Osteoblast (primary cell): ENCODE results near the gene FEM1B. TPM values are rescaled to one million over a fixed set of nuclear protein-coding genes. Genes with fewer than 3 reads are reported as not detected.

Source experiments
- DNase-seq: peaks from one replicate; pipeline ENCODE4 v3.0.0; 2011; ENCODE audit warnings: low spot score, mixed read lengths; ENCODE audit not compliant: insufficient read length; ENCODE audit errors: missing footprints
- H2AFZ ChIP-seq: 2 replicates; pipeline ENCODE4 v1.6.0; 2011; ENCODE audit warnings: mild to moderate bottlenecking, low read length
- H3K27ac ChIP-seq: 2 replicates; pipeline ENCODE4 v1.5.1; 2011; ENCODE audit warnings: mild to moderate bottlenecking, low read depth, low read length, moderate library complexity
- H3K27me3 ChIP-seq: 2 replicates; pipeline ENCODE4 v1.6.0; 2012; ENCODE audit warnings: mild to moderate bottlenecking, control low read depth, inconsistent platforms, low read length, moderate library complexity; ENCODE audit not compliant: insufficient read depth
- H3K36me3 ChIP-seq: 2 replicates; pipeline ENCODE4 v1.5.1; 2011; ENCODE audit warnings: mild to moderate bottlenecking, low read length, control low read depth, moderate library complexity; ENCODE audit not compliant: insufficient read depth
- H3K4me1 ChIP-seq: 2 replicates; pipeline ENCODE4 v1.5.1; 2011; ENCODE audit warnings: mild to moderate bottlenecking, low read length, control low read depth, moderate library complexity; ENCODE audit not compliant: insufficient read depth
- H3K4me2 ChIP-seq: 2 replicates; pipeline ENCODE4 v1.6.0; 2011; ENCODE audit warnings: mild to moderate bottlenecking, low read length; ENCODE audit not compliant: insufficient read depth
- H3K4me3 ChIP-seq: fragments of 200-600 bp; sonication (generic); 3 replicates; pipeline ENCODE4 v1.5.1; 2012; ENCODE audit warnings: mild to moderate bottlenecking, low read length, inconsistent platforms; ENCODE audit not compliant: insufficient read depth
- H3K79me2 ChIP-seq: 2 replicates; pipeline ENCODE4 v1.6.0; 2012; ENCODE audit warnings: mild to moderate bottlenecking, low read length, control low read depth, inconsistent platforms; ENCODE audit not compliant: insufficient read depth
- H3K9me3 ChIP-seq: 2 replicates; pipeline ENCODE4 v1.5.1; 2011; ENCODE audit warnings: low read depth, low read length, control low read depth
- H4K20me1 ChIP-seq: 2 replicates; pipeline ENCODE4 v1.6.0; 2012; ENCODE audit warnings: mild to moderate bottlenecking, low read length, control low read depth; ENCODE audit not compliant: insufficient read depth
- CTCF ChIP-seq: IDR thresholded peaks from 2 replicates; pipeline ENCODE4 v1.5.1; 2011; ENCODE audit warnings: mild to moderate bottlenecking, low read depth, low read length, moderate library complexity; ENCODE audit errors: extremely low read depth
- total RNA-seq: library from RNA; depleted of rRNA; stranded (reverse); fragments of >200 nt; gene quantifications from 2 replicates; pipeline ENCODE4 v1.2.3, GENCODE V29; 2012

Gene FEM1B
- total RNA-seq, 1 donor: 35.5 TPM

GRCh38 chr15:68312701-68313204, 35.2 kb downstream of the FEM1B start:
- Histone ChIP-seq H3K9me3 (no peaks in the 10 kb centered on the region), H3K4me1 (peaks cover 23% of the 10 kb centered on the region), H3K27ac (peak overlapping the region; percentile 65), H2AFZ (no peak overlapping the region), H4K20me1 (peaks cover 11% of the 10 kb centered on the region), H3K27me3 (no peaks in the 10 kb centered on the region), H3K36me3 (peaks cover 88% of the 10 kb centered on the region), H3K79me2 (no peaks in the 10 kb centered on the region), H3K4me2 (peak overlapping the region; percentile 7), H3K4me3 (no peak overlapping the region)
- no peak for TF ChIP-seq CTCF
- DNase-seq: peak; percentile 93

- DNase-seq: no peak
- TF ChIP-seq CTCF: no peak
Measured at GRCh38 chr15:68313501-68314410, 36.2 kb downstream of the FEM1B start.

GRCh38 chr15:68314563-68314962, 37.0 kb downstream of the FEM1B start:
- no peak overlapping the region for H3K4me2 ChIP-seq
- peaks cover 94% of the 10 kb centered on the region for H3K36me3 ChIP-seq
- no peak overlapping the region for H3K27ac ChIP-seq
- H2AFZ ChIP-seq: no peak overlapping the region
- DNase-seq: no peak
- peaks cover 11% of the 10 kb centered on the region for H4K20me1 ChIP-seq
- no peak overlapping the region for H3K4me3 ChIP-seq
- H3K27me3 ChIP-seq: no peaks in the 10 kb centered on the region
- H3K79me2 ChIP-seq: no peaks in the 10 kb centered on the region
- H3K4me1 ChIP-seq: peaks cover 23% of the 10 kb centered on the region
- H3K9me3 ChIP-seq: no peaks in the 10 kb centered on the region
- TF ChIP-seq CTCF: no peak

More at GRCh38 chr15:68313501-68314410, 36.2 kb downstream of the FEM1B start:
- Histone ChIP-seq H3K27me3 (no peaks in the 10 kb centered on the region), H3K36me3 (peaks cover 94% of the 10 kb centered on the region), H3K4me1 (peaks cover 23% of the 10 kb centered on the region), H4K20me1 (peaks cover 11% of the 10 kb centered on the region), H3K79me2 (no peaks in the 10 kb centered on the region), H3K4me3 (no peak overlapping the region), H3K4me2 (no peak overlapping the region), H3K27ac (peak overlapping the region; percentile 36), H3K9me3 (no peaks in the 10 kb centered on the region), H2AFZ (no peak overlapping the region)

GRCh38 chr15:68315035-68315434, 37.5 kb downstream of the FEM1B start:
- H3K27ac ChIP-seq: no peak overlapping the region
- DNase-seq: no peak
- H3K9me3 ChIP-seq: no peaks in the 10 kb centered on the region
- H2AFZ ChIP-seq: no peak overlapping the region
- peaks cover 94% of the 10 kb centered on the region for H3K36me3 ChIP-seq
- no peak overlapping the region for H3K4me2 ChIP-seq
- H3K4me1 ChIP-seq: peaks cover 23% of the 10 kb centered on the region
- H3K4me3 ChIP-seq: no peak overlapping the region
- H3K79me2 ChIP-seq: no peaks in the 10 kb centered on the region
- peaks cover 11% of the 10 kb centered on the region for H4K20me1 ChIP-seq
- no peaks in the 10 kb centered on the region for H3K27me3 ChIP-seq
- TF ChIP-seq CTCF: no peak
